ENCODE data around the gene EYS. TPM values are rescaled to one million over a fixed set of nuclear protein-coding genes. Genes with fewer than 3 reads are reported as not detected.

The EYS gene
- total RNA-seq, 1 experiment from 2014 or later = not detected

DNA sequence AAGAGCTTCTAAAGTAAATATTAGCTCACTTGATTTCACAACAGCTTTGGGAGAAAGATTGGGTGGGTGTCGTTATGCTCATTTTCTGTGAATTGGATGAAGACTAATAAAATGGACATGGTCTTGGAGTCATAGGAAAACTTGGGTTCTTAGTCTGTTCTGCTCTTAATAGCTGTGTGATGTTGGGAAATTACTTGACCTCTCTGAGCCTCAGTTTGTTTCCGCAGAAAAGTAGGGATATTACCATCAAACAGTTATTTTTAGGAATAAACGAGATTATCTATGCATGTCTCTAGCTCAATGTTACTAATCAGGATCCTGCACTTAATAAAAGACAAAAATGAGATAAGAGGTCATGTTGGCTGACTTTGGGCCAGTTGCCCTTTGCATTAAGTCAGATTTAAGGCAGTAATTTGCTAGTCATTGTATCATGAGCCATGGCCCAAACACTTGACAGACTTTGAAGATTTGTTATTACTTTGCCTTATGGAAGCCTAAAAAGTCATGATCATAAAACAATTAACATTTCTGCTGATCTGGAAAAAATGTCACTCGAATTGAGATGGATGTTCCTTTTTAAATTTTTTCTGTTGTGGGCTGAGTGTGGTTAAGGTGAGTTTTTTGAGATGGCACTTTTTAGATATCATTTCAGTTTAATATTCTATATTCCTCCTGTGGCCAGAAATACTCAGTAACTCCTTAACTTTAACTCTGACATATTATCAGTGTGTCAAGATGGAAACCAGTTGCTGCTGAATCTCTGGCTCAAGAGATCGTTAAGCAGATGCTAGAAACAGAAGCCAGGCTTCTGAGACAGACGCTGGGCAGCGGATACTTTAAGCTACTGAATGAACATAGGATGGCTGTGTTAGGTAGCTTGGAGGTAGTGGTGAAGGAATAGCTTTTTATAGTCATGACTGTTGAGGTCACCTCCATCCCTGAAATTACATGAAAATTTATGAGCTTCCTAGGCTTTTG, 1779.8 kb downstream of the EYS start:
- H3K4ac ChIP-seq (ENCODE audit: low read depth, low read length) = no peak overlapping the region
- no peak overlapping the region for H3K27ac ChIP-seq (ENCODE audit: insufficient read length, low read depth, low read length)
- H2AK5ac ChIP-seq (ENCODE audit: insufficient read length, low read length) = no peak overlapping the region
- H2BK20ac ChIP-seq (ENCODE audit: low read depth, low read length, poor library complexity, severe bottlenecking) = no peak overlapping the region
- H4K20me1 ChIP-seq (ENCODE audit: control insufficient read depth, insufficient read depth, insufficient read length) = no peaks in the 10 kb centered on the region
- no peak overlapping the region for H4K91ac ChIP-seq (ENCODE audit: insufficient read length, low read depth, low read length)
- no peak overlapping the region for H2AFZ ChIP-seq (ENCODE audit: low read length)
- H3K9ac ChIP-seq (ENCODE audit: extremely low read depth, insufficient read length, low read length) = no peak overlapping the region
- H3K27me3 Mint-ChIP-seq (ENCODE audit: low read depth) = no peaks in the 10 kb centered on the region
- H3K56ac ChIP-seq (ENCODE audit: insufficient read length, low read depth, low read length) = no peak overlapping the region
- H2BK120ac ChIP-seq (ENCODE audit: low read depth, low read length, poor library complexity, severe bottlenecking) = no peak overlapping the region
- H3K9me3 Mint-ChIP-seq = no peaks in the 10 kb centered on the region
- no peak overlapping the region for H3K4me2 ChIP-seq (ENCODE audit: insufficient read depth, insufficient read length, low read length)
- H3K9me3 ChIP-seq (ENCODE audit: control insufficient read depth, low read depth, low read length) = no peaks in the 10 kb centered on the region
- no peaks in the 10 kb centered on the region for H3K23me2 ChIP-seq (ENCODE audit: insufficient read length, low read depth, low read length, poor library complexity, severe bottlenecking)
- H3K4me1 Mint-ChIP-seq = peaks cover 0 to 3% of the 10 kb centered on the region in 2 experiments; a peak in 2 of 4 replicates
- H3K23ac ChIP-seq (ENCODE audit: insufficient read length, low read depth, low read length) = no peak overlapping the region
- no peak overlapping the region for H2BK12ac ChIP-seq (ENCODE audit: insufficient read length, low read depth, low read length)
- no CpG with 5 or more reads among the region's 7 CpGs for WGBS (ENCODE audit: extremely low coverage, insufficient read length, low lambda C conversion rate)
- no peak overlapping the region for H3K18ac ChIP-seq (ENCODE audit: insufficient read length, low read depth, low read length)
- no peak overlapping the region for H2BK15ac ChIP-seq (ENCODE audit: low read depth, low read length)
- no peak overlapping the region for H3T11ph ChIP-seq (ENCODE audit: low read length)
- H3K4me3 Mint-ChIP-seq = no peak overlapping the region
- no peak for DNase-seq
- H3K4me1 ChIP-seq (ENCODE audit: insufficient read depth, low read length) = no peaks in the 10 kb centered on the region
- H3K14ac ChIP-seq (ENCODE audit: insufficient read depth, low read length) = no peak overlapping the region
- no peaks in the 10 kb centered on the region for H3K79me2 ChIP-seq (ENCODE audit: insufficient read depth, low read length)
- no peak overlapping the region for H4K8ac ChIP-seq (replicated peaks; ENCODE audit: insufficient read length, low read depth, low read length)
- H3K79me1 ChIP-seq (ENCODE audit: insufficient read depth, low read depth, low read length, poor library complexity, severe bottlenecking) = no peaks in the 10 kb centered on the region
- no peaks in the 10 kb centered on the region for H3K36me3 Mint-ChIP-seq (ENCODE audit: insufficient read depth in 1 of 3, low read depth in 3 of 3)
- H4K5ac ChIP-seq (ENCODE audit: insufficient read length, low read depth, low read length) = no peak overlapping the region
- no peak overlapping the region for H3K27ac Mint-ChIP-seq
- H3K27me3 ChIP-seq (ENCODE audit: insufficient read depth, low read length) = no peaks in the 10 kb centered on the region
- no peak overlapping the region for H2BK5ac ChIP-seq (ENCODE audit: insufficient read length, low read length)
- TF ChIP-seq CTCF (conservative IDR thresholded peaks at IDR 0.05) = no peak
